ENCODE data around the gene GTPBP2.

DNA sequence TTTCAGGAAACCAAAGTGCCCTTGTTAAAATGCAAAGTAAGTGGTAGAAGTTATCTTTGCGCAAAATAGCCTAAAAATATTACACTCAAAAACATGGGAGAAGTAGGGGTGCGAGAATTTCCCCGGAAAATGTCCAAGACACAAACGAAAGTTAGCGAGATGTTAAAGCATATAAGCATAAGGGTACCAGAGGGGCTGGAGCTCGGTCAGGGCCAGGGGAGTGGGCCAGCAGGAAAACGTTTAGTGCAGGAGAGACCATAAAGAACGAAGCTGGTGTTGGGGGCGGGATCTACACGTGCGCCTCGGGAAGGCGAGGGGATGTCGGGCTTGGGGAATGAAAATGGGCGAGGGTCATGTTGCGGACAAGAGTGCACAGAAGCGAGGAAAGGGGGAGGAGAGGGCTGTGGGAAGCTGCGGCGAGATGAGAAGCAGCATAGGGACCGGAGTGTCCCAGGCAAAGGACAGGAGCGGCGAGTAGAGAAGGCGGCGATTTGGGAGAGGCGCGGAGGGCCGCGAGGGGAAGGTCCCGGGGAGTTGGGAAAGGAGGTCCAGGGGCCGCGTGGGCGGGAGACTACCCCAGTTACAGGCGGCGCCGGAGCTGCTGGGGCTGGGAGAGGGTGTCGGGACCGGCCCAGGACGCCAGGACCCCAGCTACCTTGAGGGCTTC lies 53.8 kb downstream of the GTPBP2 start:
- TF ChIP-seq POLR2A (IDR thresholded peaks at IDR 0.05; ENCODE audit: low read depth, low read length) (no peak), POLR2AphosphoS5 (IDR thresholded peaks at IDR 0.05; ENCODE audit: low read depth, low read length) (no peak), TAF1 (IDR thresholded peaks at IDR 0.05; ENCODE audit: borderline replicate concordance, low read depth, low read length) (0 out of 2 replicates have a peak, but pooled peaks have one; percentile 9)
